RWPE1 (cell line): Measurements from ENCODE around the gene MED12L.

Source experiments
- CTCF ChIA-PET: fragments of 350-600 bp; sonication (Branson Sonifier 250); formaldehyde crosslinking; extraction: SDS; loops from one replicate; lab custom pipeline; 2021; lab: Yijun Ruan, JAX
- POLR2A ChIA-PET: fragments of 400-600 bp; formaldehyde crosslinking; extraction: SDS; loops from one replicate; lab custom pipeline; 2020; ENCODE audit warnings: antibody characterized with exemption; ENCODE audit not compliant: low non-redundant PET; lab: Yijun Ruan, JAX
- DNase-seq: peaks from one replicate; pipeline ENCODE4 v3.0.0; 2012; ENCODE audit warnings: low spot score
- H3K27ac ChIP-seq: fragments of 450-650 bp; 2 replicates; pipeline ENCODE4 v1.5.1; 2017
- TF ChIP-seq, protein P1 (sequence below): fragments of 450-650 bp; conservative IDR thresholded peaks from 2 replicates; pipeline ENCODE4 v1.5.1; 2017; ENCODE audit warnings: low read depth, mild to moderate bottlenecking

MED12L gene

DNA sequence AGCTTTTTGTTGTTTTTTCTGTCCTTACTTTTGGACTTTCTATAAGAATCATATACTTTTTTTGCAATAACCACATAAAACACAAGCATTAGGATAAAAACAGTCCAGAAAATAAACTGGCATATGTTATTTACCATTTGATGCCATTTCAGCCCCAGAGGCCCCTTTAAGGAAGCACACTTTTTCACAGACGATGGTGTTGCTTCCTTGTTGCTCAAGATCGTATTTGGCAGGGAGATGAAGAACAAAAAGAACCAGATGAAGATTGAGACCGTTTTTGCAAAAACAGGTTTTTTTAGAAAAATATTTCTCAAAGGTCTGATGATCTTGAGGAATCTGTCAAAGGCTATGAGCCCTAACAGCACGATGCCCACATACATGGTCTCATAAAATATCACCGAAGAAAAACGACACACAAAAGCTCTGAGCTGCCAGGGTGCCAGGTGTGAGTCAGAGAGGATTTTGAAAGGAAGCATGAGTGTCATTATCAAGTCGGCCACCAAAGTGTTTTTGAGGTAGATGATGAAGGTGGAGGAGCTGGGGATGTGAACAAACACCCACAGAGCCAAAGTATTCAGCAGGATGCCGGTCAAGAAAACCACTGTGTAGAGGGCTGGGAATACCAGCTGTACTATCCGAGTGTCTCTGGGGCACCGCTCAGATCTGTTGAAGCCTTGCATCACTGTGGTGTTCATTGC is 243.0 kb downstream of the MED12L start:
- ChIA-PET CTCF (interaction anchor here (0.6 to 2.1 kb wide), 7 partner anchors 16 to 1304 kb away, joined by 3 to 16 read pairs (median 7); no protein-coding TSS in a partner anchor), POLR2A (no interaction called here)
- DNase-seq: no peak
- H3K27ac ChIP-seq: no peak overlapping the region
- TF ChIP-seq, protein P1, sequence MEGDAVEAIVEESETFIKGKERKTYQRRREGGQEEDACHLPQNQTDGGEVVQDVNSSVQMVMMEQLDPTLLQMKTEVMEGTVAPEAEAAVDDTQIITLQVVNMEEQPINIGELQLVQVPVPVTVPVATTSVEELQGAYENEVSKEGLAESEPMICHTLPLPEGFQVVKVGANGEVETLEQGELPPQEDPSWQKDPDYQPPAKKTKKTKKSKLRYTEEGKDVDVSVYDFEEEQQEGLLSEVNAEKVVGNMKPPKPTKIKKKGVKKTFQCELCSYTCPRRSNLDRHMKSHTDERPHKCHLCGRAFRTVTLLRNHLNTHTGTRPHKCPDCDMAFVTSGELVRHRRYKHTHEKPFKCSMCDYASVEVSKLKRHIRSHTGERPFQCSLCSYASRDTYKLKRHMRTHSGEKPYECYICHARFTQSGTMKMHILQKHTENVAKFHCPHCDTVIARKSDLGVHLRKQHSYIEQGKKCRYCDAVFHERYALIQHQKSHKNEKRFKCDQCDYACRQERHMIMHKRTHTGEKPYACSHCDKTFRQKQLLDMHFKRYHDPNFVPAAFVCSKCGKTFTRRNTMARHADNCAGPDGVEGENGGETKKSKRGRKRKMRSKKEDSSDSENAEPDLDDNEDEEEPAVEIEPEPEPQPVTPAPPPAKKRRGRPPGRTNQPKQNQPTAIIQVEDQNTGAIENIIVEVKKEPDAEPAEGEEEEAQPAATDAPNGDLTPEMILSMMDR: no peak

DNA sequence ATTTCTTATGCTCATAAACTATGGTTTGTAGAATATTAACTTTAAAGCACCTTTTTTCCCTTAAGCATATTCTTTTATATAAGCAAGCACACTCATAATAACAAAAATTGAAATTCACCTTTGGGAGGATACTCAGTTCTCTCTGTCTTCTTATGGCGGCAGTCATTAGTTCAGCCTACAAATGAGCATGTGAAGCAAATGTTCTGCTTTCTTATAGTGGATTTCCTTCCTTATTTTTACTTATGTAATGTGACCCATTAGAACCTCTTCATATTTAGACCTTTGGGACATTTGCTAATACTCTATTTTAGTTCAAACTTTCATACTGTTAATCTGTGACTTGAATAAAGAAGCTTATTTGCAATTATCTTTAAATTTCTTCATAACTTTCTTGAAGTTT is 243.9 kb downstream of the MED12L start, which contains the start of gene P2RY13:
Gene P2RY13, minus strand, starts transcription at position 187 of the 400 bp plus-strand sequence. Its CDS starts 21 bp downstream, at position 166.
- DNase-seq: no peak
- no peak within 1 kb of the TSS for H3K27ac ChIP-seq
- POLR2A ChIA-PET: no interaction called here
- CTCF ChIA-PET: no interaction called here
- TF ChIP-seq, protein P1: no peak

DNA sequence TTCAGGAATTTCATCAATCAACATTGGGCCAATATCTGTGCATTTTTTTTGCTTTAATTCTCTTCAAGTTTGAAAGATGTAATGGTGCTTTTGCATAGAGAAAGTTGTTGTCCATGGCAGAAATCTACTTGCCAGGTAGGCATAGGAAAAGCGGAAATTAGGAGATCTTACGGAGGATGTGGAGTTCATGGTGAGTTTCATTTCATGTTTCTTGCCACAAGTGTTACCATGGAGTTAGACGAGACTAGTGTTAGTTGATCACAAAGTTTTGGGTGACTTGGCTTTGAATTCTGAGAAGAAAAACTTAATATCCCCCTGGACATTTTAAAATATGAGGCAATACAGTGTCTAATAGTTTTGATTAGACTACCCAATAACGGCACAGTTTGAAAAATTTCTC is 244.9 kb downstream of the MED12L start:
- no peak overlapping the region for H3K27ac ChIP-seq
- ChIA-PET POLR2A (no interaction called here), CTCF (interaction anchor here (0.6 kb wide), 1 partner anchor 151 kb away, joined by 5 read pairs; no protein-coding TSS in a partner anchor)
- DNase-seq: no peak
- TF ChIP-seq, protein P1: no peak

DNA sequence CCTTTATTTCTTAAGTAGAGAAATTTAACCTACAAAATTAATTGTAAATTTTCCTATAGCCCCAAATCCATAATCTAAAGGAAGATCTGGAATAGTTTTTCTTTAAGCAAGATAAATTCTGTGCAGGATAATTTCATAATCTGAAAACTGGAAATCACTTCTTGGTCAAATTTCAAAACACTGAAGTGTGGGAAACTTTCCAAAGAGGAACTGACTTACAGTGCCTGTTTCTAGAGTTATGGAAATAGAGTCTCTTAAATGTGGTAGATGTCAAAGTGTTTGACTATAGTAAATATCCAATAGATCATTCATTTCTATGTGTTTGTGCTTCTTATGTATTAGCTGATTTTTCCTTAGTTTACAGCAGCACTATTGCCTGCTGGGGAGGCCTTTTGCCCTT is 245.4 kb downstream of the MED12L start:
- CTCF ChIA-PET: interaction anchor here (0.9 kb wide), 1 partner anchor 121 kb away, joined by 3 read pairs; no protein-coding TSS in a partner anchor
- TF ChIP-seq, protein P1: no peak
- POLR2A ChIA-PET: no interaction called here
- no peak overlapping the region for H3K27ac ChIP-seq
- DNase-seq: no peak

DNA sequence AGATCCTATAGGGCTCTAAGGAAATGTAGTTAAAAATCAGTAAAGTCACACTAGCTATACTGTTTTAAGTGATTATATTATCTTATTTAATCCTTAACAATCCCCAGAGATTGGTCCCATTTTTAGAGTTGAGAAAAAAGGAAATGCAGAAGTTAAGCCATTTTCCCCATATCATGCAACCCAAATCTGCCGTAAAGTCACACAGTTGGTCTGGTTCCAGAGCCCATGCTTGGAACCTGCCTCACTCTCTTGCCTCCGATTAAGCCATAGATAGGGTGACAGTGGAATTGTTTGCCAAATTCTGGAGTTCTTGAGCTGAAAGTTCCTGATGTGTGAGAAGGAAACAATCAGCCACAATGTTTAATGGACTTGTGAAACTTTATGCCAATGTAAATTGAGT is 246.2 kb downstream of the MED12L start:
- CTCF ChIA-PET: interaction anchor here (0.9 kb wide), 1 partner anchor 122 kb away, joined by 3 read pairs; no protein-coding TSS in a partner anchor
- POLR2A ChIA-PET: no interaction called here
- DNase-seq: no peak
- TF ChIP-seq, protein P1: no peak
- H3K27ac ChIP-seq: no peak overlapping the region

DNA sequence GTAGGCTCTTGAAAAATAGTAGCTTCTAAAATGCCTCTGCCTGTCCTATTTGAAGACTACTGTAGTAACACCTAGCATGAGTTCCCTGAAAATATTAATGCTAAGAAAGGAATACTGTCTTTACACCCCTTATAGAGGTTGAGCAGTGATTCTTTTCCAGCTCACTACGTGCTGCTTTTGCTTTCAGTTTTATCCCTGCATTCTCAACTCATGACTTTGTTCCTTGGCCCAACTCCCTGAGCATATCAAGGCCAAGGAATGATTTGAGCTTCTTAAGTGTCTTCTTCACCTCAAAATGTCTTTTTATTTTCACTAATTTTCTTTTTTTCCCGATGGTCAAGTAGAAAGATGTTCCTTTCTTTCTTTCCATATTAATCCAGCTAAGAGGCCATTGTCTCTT is 260.4 kb downstream of the MED12L start:
- H3K27ac ChIP-seq: no peak overlapping the region
- ChIA-PET CTCF (interaction anchor here (0.6 kb wide), 2 partner anchors 18 to 67 kb away, joined by 3 to 6 read pairs; no protein-coding TSS in a partner anchor), POLR2A (no interaction called here)
- DNase-seq: no peak
- TF ChIP-seq, protein P1: no peak
